B cell (primary cell): ENCODE data around the gene DNAH11. TPM values are rescaled to one million over a fixed set of nuclear protein-coding genes. Genes with fewer than 3 reads are reported as not detected.

Experiments
- ATAC-seq: fragments of 200-7000 bp; cut with Tn5 transposase; one replicate; pipeline ENCODE4 v1.10.0; 2021; ENCODE audit warnings: low read depth, mild to moderate bottlenecking, moderate number of reproducible peaks, moderate library complexity
- CTCF ChIA-PET: fragments of 350-600 bp; sonication (Branson Sonifier 250); formaldehyde crosslinking; loops from one replicate; lab custom pipeline; 2021; ENCODE audit warnings: antibody characterized with exemption, inconsistent platforms; lab: Charles Lee
- POLR2A ChIA-PET: fragments of 350-600 bp; sonication (Branson Sonifier 250); formaldehyde crosslinking; loops from one replicate; lab custom pipeline; 2021; ENCODE audit warnings: antibody characterized with exemption; lab: Charles Lee
- DNase-seq: peaks from one replicate; pipeline ENCODE4 v3.0.0; 2013
- H2AFZ ChIP-seq: 2 replicates; pipeline ENCODE4 v1.6.1; 2012; ENCODE audit warnings: mild to moderate bottlenecking, low read depth, low read length; ENCODE audit not compliant: insufficient read depth, poor library complexity, severe bottlenecking
- H3K27ac ChIP-seq, 2 donors: 1 replicate in 1 of 2; 2 replicates in 1 of 2; pipeline ENCODE4 v1.5.1; 2012 to 2013; ENCODE audit warnings: low read length in 2 of 2, mild to moderate bottlenecking in 2 of 2, moderate library complexity in 1 of 2
- H3K27me3 ChIP-seq, 4 experiments: fragments of 200-600 bp in 1 of 4; sonication (generic) in 1 of 4; replicated peaks in 1 of 4; 1 replicate in 2 of 4; 2 replicates in 2 of 4; pipeline versions ENCODE4 v1.6.1 to v1.7.0; 2013 to 2016; ENCODE audit warnings: low read length in 3 of 4, mild to moderate bottlenecking in 2 of 4, mixed read lengths in 1 of 4, moderate library complexity in 1 of 4; ENCODE audit not compliant: insufficient read depth in 4 of 4, control insufficient read depth in 3 of 4; ENCODE audit errors: control extremely low read depth in 1 of 4
- H3K36me3 ChIP-seq, 2 experiments: replicated peaks in 1 of 2; 1 replicate in 1 of 2; 2 replicates in 1 of 2; pipeline versions ENCODE4 v1.6.1 to v1.7.1; 2013; ENCODE audit warnings: low read length in 1 of 2; ENCODE audit not compliant: insufficient read depth in 2 of 2, control insufficient read depth in 1 of 2; ENCODE audit errors: control extremely low read depth in 1 of 2, extremely low read depth in 1 of 2
- H3K4me1 ChIP-seq, 2 donors: fragments of 200-600 bp in 1 of 2; sonication (generic) in 1 of 2; 1 replicate in 1 of 2; 2 replicates in 1 of 2; pipeline versions ENCODE4 v1.5.1 to v1.6.1; 2013 to 2017; ENCODE audit warnings: low read length in 2 of 2; ENCODE audit not compliant: control insufficient read depth in 2 of 2, insufficient read depth in 2 of 2
- H3K4me2 ChIP-seq: replicated peaks from 2 replicates; pipeline ENCODE3; 2012; ENCODE audit warnings: mild to moderate bottlenecking, low read depth, low read length; ENCODE audit not compliant: poor library complexity, severe bottlenecking
- H3K4me3 ChIP-seq, 5 experiments: fragments of 200-600 bp in 1 of 5; sonication (generic) in 1 of 5; 1 replicate in 3 of 5; 2 replicates in 2 of 5; pipeline versions ENCODE4 v1.5.1 to v1.7.0; 2011 to 2016; ENCODE audit warnings: low read length in 4 of 5, mild to moderate bottlenecking in 4 of 5, low read depth in 2 of 5, control low read depth in 1 of 5, moderate library complexity in 1 of 5; ENCODE audit not compliant: insufficient read depth in 1 of 5; ENCODE audit errors: control extremely low read depth in 1 of 5, extremely low read depth in 1 of 5
- H3K79me2 ChIP-seq: fragments of 200-600 bp; sonication (generic); one replicate; pipeline ENCODE4 v1.6.0; 2016; ENCODE audit warnings: low read length; ENCODE audit not compliant: control insufficient read depth, insufficient read depth
- H3K9ac ChIP-seq: fragments of 200-600 bp; sonication (generic); 2 replicates; pipeline ENCODE4 v1.6.1; 2017; ENCODE audit warnings: mild to moderate bottlenecking, low read length, moderate library complexity
- H3K9me3 ChIP-seq, 3 donors: one replicate each; pipeline versions ENCODE4 v1.6.1 to v1.7.1; 2013; ENCODE audit warnings: low read length in 2 of 3; ENCODE audit not compliant: control insufficient read depth in 2 of 3, insufficient read depth in 1 of 3; ENCODE audit errors: control extremely low read depth in 1 of 3
- H4K20me1 ChIP-seq: 2 replicates; pipeline ENCODE4 v1.6.0; 2012; ENCODE audit warnings: mild to moderate bottlenecking, low read length; ENCODE audit not compliant: insufficient read depth, control insufficient read depth, poor library complexity, severe bottlenecking
- H3K27ac Mint-ChIP-seq: one replicate; pipeline ENCODE4 v1.8.0; 2021; ENCODE audit warnings: mixed read lengths
- H3K27me3 Mint-ChIP-seq: one replicate; pipeline ENCODE4 v1.8.0; 2021; ENCODE audit warnings: mixed read lengths
- H3K4me1 Mint-ChIP-seq: one replicate; pipeline ENCODE4 v1.8.0; 2021; ENCODE audit warnings: mixed read lengths
- H3K4me3 Mint-ChIP-seq: one replicate; pipeline ENCODE4 v1.8.0; 2021; ENCODE audit warnings: mixed read lengths
- H3K9me3 Mint-ChIP-seq: one replicate; pipeline ENCODE4 v1.8.0; 2022; ENCODE audit warnings: mixed read lengths; ENCODE audit not compliant: insufficient read depth
- CTCF ChIP-seq: fragments of 200-600 bp; IDR thresholded peaks from one replicate; pipeline ENCODE4 v1.8.0; 2022; ENCODE audit warnings: antibody characterized with exemption, mild to moderate bottlenecking
- EZH2 ChIP-seq: IDR thresholded peaks from 2 replicates; pipeline ENCODE4 v1.6.1; 2012; ENCODE audit warnings: borderline replicate concordance, low read depth, mild to moderate bottlenecking, moderate library complexity, low read length; ENCODE audit not compliant: insufficient read depth, poor library complexity, severe bottlenecking
- WGBS: methylation state at CpG from one replicate; pipeline ENCODE4 v1.1.5; 2013; ENCODE audit warnings: missing lambda C conversion rate; ENCODE audit not compliant: insufficient coverage; 5-methylcytosine and 5-hydroxymethylcytosine counted together
- intact Hi-C: fragments of 100-400 bp; cut with micrococcal nuclease; formaldehyde crosslinking; loops from one replicate; pipeline ENCODE4 v1.10.0; 2022
- polyA plus RNA-seq: library from polyadenylated mRNA; depleted of rRNA; stranded (reverse); fragments of >200 nt; gene quantifications from 2 replicates; pipeline ENCODE4 v1.2.3, GENCODE V29; 2012
- total RNA-seq, 2 donors: library from RNA; stranded (reverse); fragments of 120-200 nt in 1 of 2; gene quantifications; 1 replicate in 1 of 2; 2 replicates in 1 of 2; pipeline versions ENCODE4 v1.2.3 to v1.2.4, GENCODE V29; 2013 to 2022

Gene DNAH11
- total and polyA plus RNA-seq, 2 donors (not counting 1 experiment from before 2014, with no cell fraction given): not detected

- Mint-ChIP-seq H3K9me3 (no peaks in the 10 kb centered on the region), H3K27ac (no peak overlapping the region), H3K4me1 (no peaks in the 10 kb centered on the region), H3K27me3 (peaks cover 7% of the 10 kb centered on the region), H3K4me3 (no peak overlapping the region)
- Histone ChIP-seq H3K4me3 (no peak overlapping the region), H3K36me3 (no peaks in the 10 kb centered on the region), H3K9ac (no peak overlapping the region), H3K4me2 (no peak overlapping the region), H3K9me3 (no peaks in the 10 kb centered on the region), H3K4me1 (no peaks in the 10 kb centered on the region), H3K27ac (no peak overlapping the region), H4K20me1 (no peaks in the 10 kb centered on the region), H2AFZ (no peak overlapping the region), H3K79me2 (no peaks in the 10 kb centered on the region), H3K27me3 (no peaks in the 10 kb centered on the region)
- ChIA-PET POLR2A (no interaction called here), CTCF (interaction anchor here (1.0 kb wide), 1 partner anchor 50 kb away, joined by 3 read pairs; no protein-coding TSS in a partner anchor)
- no peak for ATAC-seq
- no peak for TF ChIP-seq CTCF
- no peak for TF ChIP-seq EZH2
- WGBS: 87% methylated on average over 3 of the region's 9 CpGs
- DNase-seq: no peak
- intact Hi-C loops: no loop called here
Measured at GRCh38 chr7:21778953-21779352, 236.1 kb downstream of the DNAH11 start.

- Histone ChIP-seq H3K36me3 (no peaks in the 10 kb centered on the region), H3K9me3 (no peaks in the 10 kb centered on the region), H2AFZ (no peak overlapping the region), H4K20me1 (no peaks in the 10 kb centered on the region), H3K4me1 (no peaks in the 10 kb centered on the region), H3K9ac (no peak overlapping the region), H3K4me3 (no peak overlapping the region), H3K79me2 (no peaks in the 10 kb centered on the region), H3K4me2 (no peak overlapping the region), H3K27me3 (no peaks in the 10 kb centered on the region), H3K27ac (no peak overlapping the region)
- no peaks in the 10 kb centered on the region for H3K9me3 Mint-ChIP-seq
- no peak for DNase-seq
- no peak overlapping the region for H3K27ac Mint-ChIP-seq
- no peak overlapping the region for H3K4me3 Mint-ChIP-seq
- ChIA-PET CTCF (no interaction called here), POLR2A (no interaction called here)
- intact Hi-C loops: no loop called here
- WGBS: no CpG with 5 or more reads among the region's 2 CpGs
- H3K4me1 Mint-ChIP-seq: no peaks in the 10 kb centered on the region
- H3K27me3 Mint-ChIP-seq: peaks cover 9% of the 10 kb centered on the region
- TF ChIP-seq EZH2 (no peak), CTCF (no peak)
- ATAC-seq: no peak
Measured at GRCh38 chr7:21782996-21783395, 240.2 kb downstream of the DNAH11 start.
